Smooth muscle cell (in vitro differentiated cells): Measurements from ENCODE around the gene NRDE2. TPM values are rescaled to one million over a fixed set of nuclear protein-coding genes. Genes with fewer than 3 reads are reported as not detected.

Source experiments
- DNase-seq: peaks from one replicate; lab custom pipeline; 2025; ENCODE audit not compliant: unreplicated experiment; lab: John Stamatoyannopoulos, UW
- H2AFZ ChIP-seq: fragments of 200-600 bp; sonication (generic); 2 replicates; pipeline ENCODE4 v1.6.0; 2016; ENCODE audit warnings: antibody characterized with exemption, low read depth, mild to moderate bottlenecking
- H3F3A ChIP-seq: fragments of 200-600 bp; sonication (generic); 2 replicates; pipeline ENCODE4 v1.6.0; 2017; ENCODE audit warnings: antibody characterized with exemption, low read depth
- H3K27ac ChIP-seq: fragments of 200-600 bp; sonication (generic); 2 replicates; pipeline ENCODE4 v1.5.1; 2016; ENCODE audit warnings: low read depth, mild to moderate bottlenecking
- H3K27me3 ChIP-seq: fragments of 200-600 bp; sonication (generic); 2 replicates; pipeline ENCODE4 v1.6.1; 2016; ENCODE audit warnings: low read depth, mild to moderate bottlenecking
- H3K36me3 ChIP-seq: fragments of 200-600 bp; sonication (generic); 2 replicates; pipeline ENCODE4 v1.5.1; 2016; ENCODE audit warnings: low read depth
- H3K4me1 ChIP-seq: fragments of 200-600 bp; sonication (generic); 2 replicates; pipeline ENCODE4 v1.5.1; 2016; ENCODE audit warnings: low read depth
- H3K4me2 ChIP-seq: fragments of 200-600 bp; sonication (generic); 2 replicates; pipeline ENCODE4 v1.6.0; 2016; ENCODE audit warnings: mild to moderate bottlenecking
- H3K4me3 ChIP-seq: fragments of 200-600 bp; sonication (generic); 2 replicates; pipeline ENCODE4 v1.5.1; 2016; ENCODE audit warnings: mild to moderate bottlenecking
- H3K79me2 ChIP-seq: fragments of 200-600 bp; sonication (generic); 2 replicates; pipeline ENCODE4 v1.6.0; 2016; ENCODE audit warnings: low read depth, mild to moderate bottlenecking
- H3K9ac ChIP-seq: fragments of 200-600 bp; sonication (generic); 2 replicates; pipeline ENCODE4 v1.6.0; 2016; ENCODE audit warnings: low read depth
- H3K9me3 ChIP-seq: fragments of 200-600 bp; sonication (generic); replicated peaks from 2 replicates; pipeline ENCODE4 v1.5.1; 2016; ENCODE audit warnings: low read depth
- H4K20me1 ChIP-seq: fragments of 200-600 bp; sonication (generic); 2 replicates; pipeline ENCODE4 v1.6.0; 2016; ENCODE audit warnings: low read depth
- WGBS: methylation state at CpG from one replicate; pipeline ENCODE4 v1.1.7; 2016; ENCODE audit warnings: low lambda C conversion rate; 5-methylcytosine and 5-hydroxymethylcytosine counted together
- polyA plus RNA-seq: library from polyadenylated mRNA; unstranded; fragments of >200 nt; fragmentation: Nextera tagmentation; extraction: Ambion mirVana; gene quantifications from 2 replicates; pipeline ENCODE4 v1.2.1, GENCODE V29; 2016
- total RNA-seq: library from RNA; depleted of rRNA; stranded (reverse); fragments of >200 nt; gene quantifications from 2 replicates; pipeline ENCODE4 v1.2.3, GENCODE V29; 2014
- TF ChIP-seq, protein P1 (sequence below): fragments of 200-600 bp; sonication (generic); IDR thresholded peaks from 2 replicates; pipeline ENCODE4 v1.5.1; 2017; ENCODE audit warnings: borderline replicate concordance, mild to moderate bottlenecking, antibody characterized with exemption; ENCODE audit not compliant: insufficient read depth, poor library complexity, severe bottlenecking

Gene NRDE2
- total and polyA plus RNA-seq, 2 experiments from 2014 or later = 8.0 to 9.9 TPM

DNA sequence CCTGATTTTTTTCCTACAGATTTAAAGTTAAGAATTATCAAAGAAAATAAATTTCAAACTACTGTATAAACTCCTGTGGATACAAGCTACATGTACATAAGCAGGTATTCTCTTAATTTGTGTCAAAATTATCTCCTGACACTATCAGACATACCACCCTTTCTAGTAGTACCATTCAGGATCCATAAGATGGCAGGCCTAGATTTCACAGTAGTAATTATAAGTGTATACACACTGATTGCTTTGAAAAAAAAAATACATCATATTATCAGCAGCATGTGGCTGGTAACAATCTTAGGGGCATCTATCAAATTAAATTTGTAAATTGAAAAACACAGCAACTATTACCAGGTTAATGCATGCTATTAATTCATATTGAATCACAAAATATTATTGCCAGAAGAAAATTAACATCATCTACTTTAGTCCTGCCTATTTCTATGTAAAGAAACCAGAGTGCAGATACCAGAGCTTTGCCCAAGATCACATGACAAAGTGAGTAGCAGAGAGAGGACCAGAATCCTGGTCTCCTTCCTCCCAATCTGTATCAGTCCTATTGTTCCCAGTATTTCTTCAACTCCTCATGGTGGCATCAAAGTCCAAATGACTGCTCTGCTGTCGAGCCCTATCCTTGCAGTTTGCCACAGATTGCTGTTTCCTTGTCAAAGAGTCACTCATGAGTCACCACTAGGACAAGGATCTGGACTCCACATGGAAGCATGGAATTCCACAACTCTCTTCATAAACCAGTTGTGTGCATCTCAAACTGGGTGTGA is 37.4 kb upstream of the NRDE2 start:
- Histone ChIP-seq H3K9me3 (no peaks in the 10 kb centered on the region), H3K4me2 (no peak overlapping the region), H2AFZ (no peak overlapping the region), H3K9ac (no peak overlapping the region), H3K36me3 (no peaks in the 10 kb centered on the region), H3K27ac (no peak overlapping the region), H3K79me2 (no peaks in the 10 kb centered on the region), H3F3A (peaks cover 4% of the 10 kb centered on the region), H3K4me1 (no peaks in the 10 kb centered on the region), H4K20me1 (no peaks in the 10 kb centered on the region), H3K4me3 (no peak overlapping the region), H3K27me3 (no peaks in the 10 kb centered on the region)
- TF ChIP-seq, protein P1, sequence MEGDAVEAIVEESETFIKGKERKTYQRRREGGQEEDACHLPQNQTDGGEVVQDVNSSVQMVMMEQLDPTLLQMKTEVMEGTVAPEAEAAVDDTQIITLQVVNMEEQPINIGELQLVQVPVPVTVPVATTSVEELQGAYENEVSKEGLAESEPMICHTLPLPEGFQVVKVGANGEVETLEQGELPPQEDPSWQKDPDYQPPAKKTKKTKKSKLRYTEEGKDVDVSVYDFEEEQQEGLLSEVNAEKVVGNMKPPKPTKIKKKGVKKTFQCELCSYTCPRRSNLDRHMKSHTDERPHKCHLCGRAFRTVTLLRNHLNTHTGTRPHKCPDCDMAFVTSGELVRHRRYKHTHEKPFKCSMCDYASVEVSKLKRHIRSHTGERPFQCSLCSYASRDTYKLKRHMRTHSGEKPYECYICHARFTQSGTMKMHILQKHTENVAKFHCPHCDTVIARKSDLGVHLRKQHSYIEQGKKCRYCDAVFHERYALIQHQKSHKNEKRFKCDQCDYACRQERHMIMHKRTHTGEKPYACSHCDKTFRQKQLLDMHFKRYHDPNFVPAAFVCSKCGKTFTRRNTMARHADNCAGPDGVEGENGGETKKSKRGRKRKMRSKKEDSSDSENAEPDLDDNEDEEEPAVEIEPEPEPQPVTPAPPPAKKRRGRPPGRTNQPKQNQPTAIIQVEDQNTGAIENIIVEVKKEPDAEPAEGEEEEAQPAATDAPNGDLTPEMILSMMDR = no peak
- WGBS = 14% methylated on average over 1 of the region's 1 CpG
- no peak for DNase-seq

DNA sequence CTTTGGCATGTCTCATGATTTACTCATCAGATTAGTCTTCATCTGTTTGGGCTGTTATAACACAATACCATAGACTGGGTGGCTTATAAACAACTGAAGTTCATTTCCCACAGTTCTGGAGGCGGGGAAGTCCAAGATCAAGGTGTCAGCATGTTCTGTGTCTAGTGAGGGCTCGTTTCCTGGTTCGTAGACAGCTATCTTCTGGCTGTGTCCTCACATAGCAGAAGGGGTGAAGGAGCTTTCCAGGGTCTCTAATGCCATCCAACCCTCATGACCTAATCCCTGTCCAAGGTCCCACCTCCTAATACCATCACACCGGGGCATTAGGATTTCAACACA is 30.8 kb upstream of the NRDE2 start:
- no peaks in the 10 kb centered on the region for H3K4me1 ChIP-seq
- no peaks in the 10 kb centered on the region for H3K79me2 ChIP-seq
- no peaks in the 10 kb centered on the region for H3K9me3 ChIP-seq
- H4K20me1 ChIP-seq = no peaks in the 10 kb centered on the region
- TF ChIP-seq, protein P1 = no peak
- H3K36me3 ChIP-seq = no peaks in the 10 kb centered on the region
- no peak overlapping the region for H3K9ac ChIP-seq
- no peak overlapping the region for H3K27ac ChIP-seq
- H3K27me3 ChIP-seq = peaks cover 5% of the 10 kb centered on the region
- 94% methylated on average over 4 of the region's 4 CpGs for WGBS
- no peaks in the 10 kb centered on the region for H3F3A ChIP-seq
- H3K4me2 ChIP-seq = no peak overlapping the region
- no peak overlapping the region for H2AFZ ChIP-seq
- DNase-seq = no peak
- H3K4me3 ChIP-seq = no peak overlapping the region

DNA sequence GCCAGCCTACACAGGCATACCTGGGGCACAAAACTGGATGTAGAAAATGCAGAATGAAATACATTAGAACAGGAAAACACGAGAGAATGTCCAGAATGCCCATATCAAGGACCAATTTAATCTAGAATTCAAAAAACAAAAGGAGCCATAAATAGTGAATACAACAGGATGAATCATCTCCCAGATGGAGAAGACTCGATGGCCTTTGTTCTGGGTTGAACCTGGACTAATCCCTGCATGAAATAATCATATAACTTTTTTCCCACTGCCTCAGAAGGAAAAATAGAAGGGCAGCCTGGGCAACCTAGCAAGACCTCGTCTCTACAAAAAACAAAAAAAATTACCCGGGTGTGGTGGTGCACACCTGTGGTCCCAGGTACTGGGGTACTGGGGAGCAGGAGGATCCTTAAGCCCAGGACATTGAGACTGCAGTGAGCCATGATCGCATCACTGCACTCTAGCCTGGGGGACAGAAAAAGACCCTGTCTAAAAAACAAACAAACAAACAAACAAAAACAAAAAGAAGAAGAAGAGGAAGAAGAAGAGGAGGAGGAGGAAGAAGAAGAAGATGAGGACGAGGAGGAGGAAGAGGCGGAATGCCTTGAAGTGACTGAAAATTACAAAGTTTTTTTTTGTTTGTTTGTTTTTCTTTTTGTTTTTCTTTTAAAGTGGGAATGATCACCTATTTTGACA is 30.3 kb upstream of the NRDE2 start:
- Histone ChIP-seq H3K27me3 (peaks cover 5% of the 10 kb centered on the region), H3K27ac (no peak overlapping the region), H2AFZ (no peak overlapping the region), H3K36me3 (no peaks in the 10 kb centered on the region), H3K4me1 (no peaks in the 10 kb centered on the region), H3K9ac (no peak overlapping the region), H3K79me2 (no peaks in the 10 kb centered on the region), H3K4me3 (no peak overlapping the region), H4K20me1 (no peaks in the 10 kb centered on the region), H3K4me2 (no peak overlapping the region), H3F3A (no peaks in the 10 kb centered on the region), H3K9me3 (no peaks in the 10 kb centered on the region)
- TF ChIP-seq, protein P1 = no peak
- DNase-seq = no peak
- WGBS = 90% methylated on average over 7 of the region's 7 CpGs
